GM18520 (cell line): ENCODE results near the gene MET.
"Not testable (repeated sequence)": the region's sequence is repeated elsewhere in the genome, so short reads cannot be mapped to it uniquely, and the experiment has no call there.

ENCODE experiments used
- ATAC-seq: cut with Tn5 transposase; IDR thresholded peaks from one replicate; pipeline ENCODE4 v1.9.1; 2021; ENCODE audit not compliant: unreplicated experiment

The MET gene

DNA sequence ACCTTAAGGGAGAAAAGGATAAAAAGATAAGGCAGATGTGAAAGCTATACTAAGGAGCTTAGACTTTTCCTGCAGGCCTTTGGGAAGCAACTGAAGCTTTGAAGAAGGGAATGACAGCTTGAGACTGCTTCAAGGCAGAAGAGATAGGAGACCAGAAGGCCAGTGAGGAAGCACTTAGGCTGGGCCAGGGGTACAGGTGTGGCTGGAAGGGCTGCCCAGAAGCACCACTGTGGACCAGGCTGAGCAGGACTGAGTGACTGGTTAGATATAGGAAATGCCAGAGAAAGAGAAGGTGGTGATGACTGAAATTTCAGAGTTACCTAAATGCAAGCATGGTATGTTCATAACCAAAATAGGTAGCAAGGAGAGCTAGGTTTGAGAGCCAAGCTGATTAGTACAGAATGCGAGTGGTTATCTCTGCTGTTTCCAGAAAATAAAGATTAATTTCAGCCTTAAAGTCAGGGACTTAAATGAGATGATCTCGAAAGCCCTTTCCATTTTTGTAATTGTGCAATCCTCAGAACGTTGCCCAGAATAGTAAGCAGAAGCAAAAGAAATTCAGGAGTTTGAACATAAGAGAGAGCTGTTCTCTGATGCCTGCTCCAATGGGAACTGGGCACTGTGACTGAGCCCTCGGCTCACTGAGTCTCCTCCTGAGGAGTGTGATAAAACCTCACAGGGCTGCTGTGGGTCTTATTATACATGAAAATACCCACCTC lies 54.9 kb downstream of the MET start:
- ATAC-seq: no peak

DNA sequence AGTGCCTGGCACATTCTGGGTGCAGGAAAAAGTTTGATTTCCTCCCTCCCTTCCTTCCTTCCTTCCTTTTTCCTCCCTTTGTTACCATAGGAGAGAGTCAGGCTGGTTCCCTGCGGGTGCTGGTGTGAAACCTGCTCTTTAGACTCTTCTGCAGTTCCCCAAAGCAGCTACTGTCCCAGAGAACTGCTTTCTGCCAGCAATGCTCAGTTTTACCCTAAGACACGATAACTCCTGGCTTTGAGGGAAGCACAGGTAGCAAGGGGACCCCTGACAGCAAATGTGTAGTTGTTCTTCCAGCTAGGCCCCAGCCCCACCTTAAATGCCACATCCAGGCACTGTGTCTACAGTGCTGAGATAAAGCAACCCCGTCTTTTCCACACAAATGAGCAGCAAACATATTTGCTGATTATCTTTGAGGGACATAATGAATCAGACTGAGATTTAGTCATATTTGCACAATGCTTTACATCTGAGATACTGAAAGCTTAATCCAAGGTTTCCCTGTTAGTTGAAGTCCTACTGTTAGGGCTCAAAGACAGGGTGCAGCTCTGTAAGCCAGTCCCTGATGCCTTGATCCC lies 55.5 kb downstream of the MET start:
- no peak for ATAC-seq

DNA sequence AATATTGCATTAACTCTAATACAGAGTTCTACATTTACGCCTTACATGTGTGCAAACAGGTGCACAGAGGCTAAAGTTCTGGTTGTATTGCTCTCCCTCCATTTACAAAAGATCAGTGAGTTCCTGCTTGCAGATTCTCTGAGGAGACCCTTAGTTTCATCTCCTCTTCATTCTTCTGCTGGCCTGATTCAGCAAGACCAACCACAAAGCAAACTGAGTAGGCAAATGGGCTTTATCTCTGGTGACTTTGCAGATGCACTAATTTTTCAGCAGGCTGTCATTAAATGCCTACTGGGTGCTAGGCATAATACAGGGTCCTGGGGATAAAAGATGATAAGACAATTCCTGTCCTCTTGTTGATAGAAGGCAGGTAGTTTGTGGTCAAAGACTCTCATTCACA lies 56.4 kb downstream of the MET start:
- ATAC-seq: no peak

DNA sequence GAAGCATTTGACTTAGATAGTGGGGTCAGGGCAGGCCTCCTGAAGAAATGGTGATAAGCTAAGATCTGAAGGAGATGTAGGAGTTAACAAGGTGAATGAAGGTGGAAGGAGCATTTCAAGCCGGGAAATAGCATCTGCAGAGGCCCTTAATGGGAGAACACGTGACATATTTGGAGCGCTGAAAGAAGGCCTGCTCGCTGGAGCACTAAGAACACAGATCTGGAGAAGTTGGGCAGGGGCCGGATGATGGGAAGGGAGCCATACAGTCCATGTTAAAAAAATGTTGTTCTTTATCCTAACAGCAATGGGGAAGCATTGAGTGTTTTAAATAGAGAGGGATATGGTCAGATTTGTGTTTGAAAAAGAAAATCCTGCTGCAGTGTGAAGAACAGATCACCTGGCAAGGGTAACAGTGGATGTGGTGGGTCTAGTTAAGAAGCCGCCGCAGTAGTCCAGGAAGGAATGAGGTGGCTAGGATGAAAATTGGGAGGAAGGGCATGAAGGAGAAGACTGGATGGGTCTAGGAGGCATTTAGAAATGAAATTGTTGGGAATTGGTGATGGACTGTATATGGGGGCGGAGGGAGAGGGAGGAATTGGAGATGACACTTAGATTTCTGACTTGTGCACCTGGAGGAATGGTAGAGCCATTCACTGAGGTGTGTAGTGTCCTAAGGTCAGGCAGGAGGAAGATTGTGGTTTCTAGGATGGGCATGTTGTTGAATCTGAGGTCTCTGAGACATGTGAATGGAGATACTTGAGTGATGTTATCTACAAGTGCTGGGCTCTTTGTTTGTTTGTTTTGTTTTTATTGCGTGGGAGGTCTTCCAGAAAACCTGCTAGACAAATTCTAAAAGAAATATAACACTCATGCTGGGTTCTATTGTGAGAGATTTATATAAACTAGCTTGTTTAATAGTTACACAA lies 58.4 kb downstream of the MET start:
- no peak for ATAC-seq

DNA sequence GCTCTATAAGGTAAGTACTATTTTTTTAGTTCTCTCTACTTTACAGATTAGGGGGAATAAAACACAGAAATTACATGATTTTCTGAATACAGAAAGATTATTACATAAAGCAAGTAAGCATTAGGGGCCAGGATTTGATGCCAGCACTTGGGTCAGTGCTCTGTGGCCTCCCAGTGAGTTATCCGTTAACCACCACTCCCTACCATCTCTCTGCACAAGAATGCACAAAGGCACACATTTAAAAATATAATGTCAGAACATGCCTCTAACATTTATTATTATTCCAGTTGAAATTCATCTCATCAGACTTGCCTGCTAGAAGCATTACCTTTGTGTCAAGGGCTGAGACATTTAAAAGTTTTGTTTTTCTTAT lies 59.0 kb downstream of the MET start:
- no peak for ATAC-seq

DNA sequence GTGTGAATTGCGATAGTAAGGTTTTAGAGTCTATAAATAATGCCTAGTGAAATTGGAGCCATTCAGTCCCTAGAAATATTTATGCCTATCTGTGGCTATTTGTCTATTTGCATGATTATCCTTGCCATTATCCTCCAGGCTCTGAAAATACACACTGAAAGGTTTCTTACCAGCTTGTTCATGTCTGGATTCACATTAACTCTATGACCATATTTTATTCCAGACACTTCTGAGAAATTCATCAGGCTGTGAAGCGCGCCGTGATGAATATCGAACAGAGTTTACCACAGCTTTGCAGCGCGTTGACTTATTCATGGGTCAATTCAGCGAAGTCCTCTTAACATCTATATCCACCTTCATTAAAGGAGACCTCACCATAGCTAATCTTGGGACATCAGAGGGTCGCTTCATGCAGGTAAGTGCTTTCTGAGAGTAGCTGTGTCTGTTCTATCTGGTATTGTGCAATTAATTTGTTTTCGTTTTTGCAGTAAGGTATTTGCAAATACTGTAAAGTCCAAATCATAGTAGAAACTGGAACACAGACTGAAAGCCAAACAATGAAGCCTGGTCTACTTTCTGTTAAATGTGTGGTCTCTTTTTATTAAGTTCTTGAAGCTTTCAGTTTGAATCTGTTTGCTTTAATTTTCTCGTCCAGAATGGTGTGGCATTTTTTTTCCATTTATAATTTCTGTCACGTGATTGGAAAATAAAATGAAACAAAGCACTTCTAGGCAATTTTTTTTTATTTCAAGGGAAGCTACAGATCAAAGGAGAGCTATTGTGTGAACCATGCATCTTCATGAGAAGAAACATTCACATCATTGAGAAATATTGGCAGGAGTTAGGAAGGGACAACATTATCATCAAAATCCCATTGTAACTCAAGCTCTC lies 59.7 kb downstream of the MET start:
- no peak for ATAC-seq

DNA sequence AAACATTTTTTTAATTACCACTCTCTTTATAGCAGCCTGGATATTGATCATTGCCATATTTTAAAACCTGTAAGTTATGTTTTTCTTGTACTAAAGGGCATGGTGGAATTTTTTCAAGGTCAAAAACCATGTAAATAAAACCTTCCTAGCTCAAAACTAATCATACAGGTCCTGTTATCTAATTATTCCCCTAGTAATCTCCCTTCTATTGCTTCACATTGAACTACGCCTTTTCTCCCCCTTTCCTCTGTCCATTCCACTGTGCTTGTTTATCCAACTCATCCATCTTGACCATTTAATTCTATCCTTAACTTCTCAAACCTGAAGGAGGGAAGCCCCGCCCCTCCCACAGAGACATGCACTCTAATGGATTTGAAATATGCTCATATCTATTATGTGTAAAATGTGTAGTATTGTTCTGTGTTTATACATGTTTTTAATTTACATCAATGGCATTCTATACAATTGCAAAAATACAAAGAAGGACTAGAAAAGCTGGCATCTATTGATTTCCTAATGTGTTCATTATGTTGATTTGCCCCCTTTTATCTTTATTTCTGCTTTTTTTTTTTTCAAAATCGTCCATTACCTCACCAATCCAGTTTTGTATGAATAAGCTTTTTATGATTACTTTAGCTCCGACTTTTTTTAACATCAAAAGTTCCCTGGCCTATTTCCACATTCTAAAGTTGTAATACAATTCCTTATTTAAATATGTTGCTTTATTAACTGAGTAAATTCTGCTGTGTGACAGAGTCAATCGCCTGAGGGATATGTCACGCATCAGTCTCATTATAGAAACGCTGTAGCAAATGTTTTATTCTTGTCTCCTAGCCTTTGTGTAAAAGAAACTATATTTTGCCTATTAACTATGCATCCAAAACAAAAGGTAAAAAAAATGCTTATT lies 61.0 kb downstream of the MET start:
- ATAC-seq: no peak

DNA sequence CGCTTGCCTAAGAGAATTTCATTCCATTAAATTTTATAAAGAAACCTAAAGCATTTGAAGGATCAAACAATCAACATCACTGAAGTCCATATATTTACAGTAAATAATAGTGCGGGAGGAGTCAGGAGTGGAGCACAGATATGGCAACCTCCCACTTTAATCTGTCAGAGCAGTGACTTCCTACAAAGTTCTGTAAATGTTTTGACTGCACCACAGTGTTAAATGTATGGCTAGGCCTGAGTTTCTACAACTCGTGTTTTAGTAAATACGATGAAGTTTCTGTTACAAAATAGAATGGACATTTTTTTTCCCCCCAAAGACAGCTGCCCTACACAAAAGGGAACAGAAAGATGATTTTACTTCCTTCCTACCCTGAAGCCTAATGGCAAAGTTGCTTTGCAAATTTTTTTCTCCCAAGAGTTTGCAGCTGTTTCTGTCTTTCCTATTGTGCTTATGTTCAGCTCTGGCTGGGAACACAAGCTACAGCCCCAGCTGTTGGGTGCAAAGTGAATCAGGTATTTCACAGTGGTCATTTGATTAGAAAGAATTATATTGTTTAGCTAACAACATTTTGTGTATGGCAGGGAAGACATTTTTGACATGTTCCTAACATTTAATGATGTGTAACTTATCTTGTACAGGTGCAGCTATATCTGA lies 62.1 kb downstream of the MET start:
- no peak for ATAC-seq

DNA sequence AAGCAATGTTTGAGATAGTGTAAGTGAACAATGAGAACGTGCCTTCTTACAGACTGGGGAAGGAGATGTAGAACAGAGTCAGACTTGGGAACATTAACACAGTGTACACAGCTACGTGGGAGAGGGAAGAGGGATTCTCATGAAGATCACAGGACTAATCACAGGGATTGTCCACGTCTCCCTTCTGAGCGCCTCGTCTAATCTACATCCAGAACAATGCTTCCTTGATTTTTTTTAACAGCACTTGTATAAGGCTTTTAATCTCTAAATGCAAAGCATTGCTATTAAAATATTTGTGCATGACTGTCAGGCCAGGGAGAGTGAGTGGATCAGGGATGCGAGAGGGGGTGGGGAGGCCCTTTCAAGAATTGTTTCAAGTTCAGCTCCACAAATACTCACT lies 62.7 kb downstream of the MET start:
- no peak for ATAC-seq

DNA sequence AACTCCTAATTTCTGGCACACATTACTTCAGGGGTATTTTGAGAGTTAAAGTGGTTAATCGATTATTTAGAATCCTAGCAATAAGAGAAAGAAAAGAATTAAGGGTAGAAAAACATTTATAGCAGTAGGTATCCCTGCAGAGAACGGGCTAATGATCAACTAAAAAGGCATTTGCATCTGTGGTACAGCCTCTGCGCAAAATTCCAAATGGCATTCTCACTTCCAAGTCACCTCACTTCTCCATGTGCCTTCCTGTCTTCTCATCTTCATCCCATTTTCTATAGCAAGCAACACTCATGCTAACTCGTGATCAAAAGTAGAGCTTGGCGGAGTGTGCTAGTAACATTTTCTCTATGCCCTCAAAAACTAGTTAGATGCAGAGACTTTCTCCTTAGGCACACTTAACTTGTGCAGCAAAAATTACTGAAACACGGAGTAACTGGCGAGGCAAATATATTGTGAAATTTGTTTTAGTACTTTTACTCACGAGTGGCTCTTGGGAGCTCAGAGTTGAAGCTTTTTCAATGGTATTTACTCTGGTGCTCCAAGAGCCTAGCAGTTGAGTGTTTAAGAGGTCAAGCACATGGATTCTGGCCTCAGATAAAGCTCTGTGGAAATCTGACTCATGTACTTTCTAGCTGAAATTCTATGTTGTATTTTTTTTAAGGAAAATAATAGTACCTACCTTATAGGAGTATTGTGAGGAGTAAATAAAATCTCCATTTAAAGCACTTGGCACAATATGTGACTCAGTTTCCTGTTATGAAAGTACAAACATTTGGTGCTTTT lies 65.1 kb downstream of the MET start:
- ATAC-seq: no peak

DNA sequence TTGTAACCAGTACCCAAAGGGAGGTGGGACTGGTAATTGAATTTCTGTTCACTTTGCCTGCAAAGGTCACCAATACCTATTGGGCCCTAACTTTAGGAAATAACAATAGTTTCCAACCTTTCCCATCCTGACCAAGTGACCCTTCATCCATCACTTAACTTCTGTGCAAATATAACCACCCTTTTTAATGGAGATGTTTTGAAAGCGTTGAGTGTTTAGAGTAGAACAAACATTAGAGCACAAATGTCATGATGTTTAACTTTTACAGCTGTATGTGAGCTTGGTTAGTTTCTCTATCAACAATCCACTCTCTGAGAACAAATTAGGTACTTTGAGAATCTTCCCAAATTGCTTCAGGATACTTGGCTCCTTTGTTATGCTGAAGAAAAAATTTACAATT lies 66.4 kb downstream of the MET start:
- ATAC-seq: no peak

DNA sequence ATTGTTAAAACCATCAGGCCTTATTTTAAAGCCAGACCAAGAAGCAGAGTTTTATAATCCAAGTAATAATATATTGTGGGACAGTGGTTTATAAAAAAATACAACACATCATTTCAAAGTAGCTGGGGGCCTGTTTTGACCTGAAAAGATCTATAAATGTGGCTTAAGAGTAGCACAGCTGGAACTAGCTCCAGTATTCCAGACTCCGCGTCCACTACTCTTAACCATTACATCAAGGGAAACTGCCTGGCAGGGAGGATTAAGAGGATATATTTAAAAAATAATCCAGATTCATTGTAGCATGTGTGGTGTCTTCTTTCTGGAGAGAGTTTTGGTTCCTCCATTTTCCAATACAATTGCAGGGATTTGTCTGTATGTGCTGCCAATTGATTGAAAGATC lies 67.3 kb downstream of the MET start:
- ATAC-seq: no peak

DNA sequence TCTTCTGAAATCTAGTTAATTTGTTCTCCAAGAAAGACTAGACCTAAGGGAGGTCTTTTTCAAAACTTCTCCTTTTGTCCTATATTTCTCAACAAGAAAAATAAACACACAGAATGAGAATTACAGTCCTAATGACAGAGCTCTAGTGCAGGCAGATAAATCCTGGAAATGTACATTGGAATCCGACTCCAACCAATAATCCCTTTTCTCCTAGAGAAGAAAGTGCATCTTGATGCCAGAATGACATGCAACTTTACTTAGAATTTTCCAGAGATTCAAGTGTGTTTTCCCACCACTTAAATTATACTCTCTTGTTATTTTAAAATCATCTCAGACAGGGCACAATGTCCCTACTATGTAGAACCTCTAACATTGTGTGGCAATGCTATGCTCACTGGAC lies 68.2 kb downstream of the MET start:
- ATAC-seq: no peak

DNA sequence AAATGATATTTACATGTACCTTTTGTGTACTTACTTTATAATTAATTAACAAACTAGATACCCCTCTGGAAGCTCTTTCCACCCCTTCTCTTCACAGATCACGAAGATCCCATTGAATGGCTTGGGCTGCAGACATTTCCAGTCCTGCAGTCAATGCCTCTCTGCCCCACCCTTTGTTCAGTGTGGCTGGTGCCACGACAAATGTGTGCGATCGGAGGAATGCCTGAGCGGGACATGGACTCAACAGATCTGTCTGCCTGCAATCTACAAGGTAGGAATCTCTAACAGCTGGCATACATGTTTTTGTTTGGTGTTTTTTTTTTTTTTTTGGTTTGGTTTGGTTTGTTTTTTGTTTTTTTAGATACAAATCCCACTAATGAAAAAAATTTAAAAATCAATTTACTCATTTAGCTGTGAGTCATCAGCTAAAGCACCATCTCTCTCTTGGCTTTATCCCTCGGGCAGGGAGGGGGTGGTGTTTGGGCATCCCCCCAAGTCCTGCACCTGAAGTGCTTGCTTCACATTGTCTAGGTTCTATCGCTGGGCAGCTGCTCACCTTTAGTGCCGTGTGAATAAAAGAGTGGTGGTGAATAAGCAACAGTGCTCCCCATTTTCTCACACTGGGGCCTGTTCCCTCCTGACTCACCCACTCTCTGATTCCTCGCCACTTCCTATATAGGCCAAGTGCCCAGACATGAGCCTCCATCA lies 68.9 kb downstream of the MET start:
- ATAC-seq: no peak

DNA sequence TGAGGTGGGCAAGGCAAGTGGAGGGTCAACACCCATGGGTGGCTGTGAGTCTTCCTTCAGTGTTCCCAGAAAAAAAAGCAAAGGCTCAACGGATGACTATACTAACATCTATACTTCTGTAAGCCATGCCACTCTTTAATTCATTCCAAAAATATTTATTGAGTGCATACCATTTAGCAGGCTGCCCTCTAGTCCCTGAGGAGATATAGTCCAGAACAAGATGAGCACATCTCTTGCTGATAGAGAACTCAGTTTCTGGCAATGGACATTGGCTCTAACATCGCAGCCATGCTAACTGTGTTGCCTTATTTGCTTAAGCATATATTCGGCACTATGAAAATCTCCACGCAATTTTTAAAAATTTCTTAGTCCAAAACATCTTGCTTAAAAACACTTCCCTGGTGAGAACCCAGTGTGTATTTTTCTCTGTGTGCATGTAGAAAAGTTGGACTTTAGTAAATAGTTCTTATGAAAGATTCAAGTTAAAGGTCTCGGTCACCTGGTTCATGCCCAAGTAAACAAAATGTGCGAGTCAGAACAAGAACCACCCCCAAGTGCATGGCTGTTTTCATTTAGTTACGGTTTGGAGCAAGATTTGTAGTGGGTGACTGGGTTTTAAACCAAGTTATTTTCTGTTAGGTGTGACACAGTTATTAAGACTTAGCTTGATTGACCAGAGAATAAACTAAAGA lies 69.8 kb downstream of the MET start:
- no peak for ATAC-seq

DNA sequence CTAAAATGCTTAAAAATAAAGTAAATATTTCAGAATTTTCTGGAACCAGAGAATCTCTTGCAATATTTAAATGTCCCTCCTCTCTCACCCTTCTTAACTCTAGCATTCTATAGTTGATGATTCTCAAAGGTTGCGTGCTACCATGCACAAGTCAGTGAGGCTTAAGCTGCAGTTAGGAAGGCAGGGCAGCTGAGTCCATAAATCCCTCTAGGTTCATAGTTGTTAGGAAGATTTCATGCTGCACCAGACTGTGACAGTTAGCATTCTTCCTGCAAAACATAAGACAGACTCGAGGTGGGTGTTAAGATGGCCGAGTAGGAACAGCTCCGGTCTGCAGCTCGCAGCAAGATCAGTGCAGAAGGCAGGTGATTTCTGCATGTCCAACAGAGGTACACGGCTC lies 70.6 kb downstream of the MET start:
- ATAC-seq: no peak

DNA sequence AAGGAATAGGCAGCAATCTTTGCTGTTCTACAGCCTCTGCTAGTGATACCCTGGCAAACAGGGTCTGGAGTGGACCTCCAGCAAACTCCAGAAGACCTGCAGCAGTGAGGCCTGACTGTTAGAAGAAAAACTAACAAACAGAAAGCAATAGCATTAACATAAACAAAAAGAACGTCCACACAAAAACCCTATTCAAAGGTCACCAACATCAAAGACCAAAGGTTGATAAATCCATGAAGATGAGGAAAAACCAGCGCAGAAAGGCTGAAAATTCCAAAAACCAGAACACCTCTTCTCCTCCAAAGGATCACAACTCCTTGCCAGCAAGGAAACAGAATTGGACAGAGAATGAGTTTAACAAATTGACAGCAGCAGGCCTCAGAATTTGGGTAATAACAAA lies 71.8 kb downstream of the MET start:
- ATAC-seq: not testable (repeated sequence)

DNA sequence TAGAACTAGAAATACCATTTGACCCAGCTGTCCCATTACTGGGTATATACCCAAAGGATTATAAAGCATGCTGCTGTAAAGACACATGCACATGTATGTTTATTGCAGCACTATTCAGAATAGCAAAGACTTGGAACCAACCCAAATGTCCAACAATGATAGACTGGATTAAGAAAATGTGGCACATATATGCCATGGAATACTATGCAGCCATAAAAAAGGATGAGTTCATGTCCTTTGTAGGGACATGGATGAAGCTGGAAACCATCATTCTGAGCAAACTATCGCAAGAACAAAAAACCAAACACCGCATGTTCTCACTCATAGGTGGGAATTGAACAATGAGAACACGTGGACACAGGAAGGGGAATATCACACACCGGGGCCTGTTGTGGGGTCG lies 74.4 kb downstream of the MET start:
- ATAC-seq: not testable (repeated sequence)
